ENCODE results near the gene CSNK2A2. TPM values are rescaled to one million over a fixed set of nuclear protein-coding genes. Genes with fewer than 3 reads are reported as not detected.

CSNK2A2 gene
- total and polyA plus RNA-seq, 10 of the 15 experiments (the other 5 are each of a cell fraction or from before 2014, with no cell fraction given), result 17.4 to 79.1 (median 29.4) TPM

- TF ChIP-seq MAX (IDR thresholded peaks at IDR 0.05; ENCODE audit: low read depth, low read length) (no peak; the same call in 1 of the 2 replicates), DPF2 (IDR thresholded peaks at IDR 0.05) (peak; percentile 74), TBL1XR1 (IDR thresholded peaks at IDR 0.05; ENCODE audit: low read depth, low read length) (no peak), MXI1 (IDR thresholded peaks at IDR 0.05; ENCODE audit: low read depth, low read length) (peak; percentile 74), POU2F2 (IDR thresholded peaks at IDR 0.05; ENCODE audit: borderline replicate concordance, low read depth, low read length) (peak; percentile 87; the same call in 2 of the 3 replicates), SMARCA5 (IDR thresholded peaks at IDR 0.05) (peak; percentile 21; the same call in 1 of the 2 replicates), CTCF (IDR thresholded peaks at IDR 0.05 in 2 of 3, conservative IDR thresholded peaks at IDR 0.05 in 1 of 3; ENCODE audit: control insufficient read depth in 2 of 3, extremely low read depth in 1 of 3, insufficient read depth in 1 of 3, low read depth in 3 of 3, low read length in 3 of 3) (no peak), MLLT1 (IDR thresholded peaks at IDR 0.05) (peak; percentile 76; the same call in 1 of the 2 replicates), WRNIP1 (IDR thresholded peaks at IDR 0.05; ENCODE audit: borderline replicate concordance, low read depth, low read length) (no peak), ZNF622 (IDR thresholded peaks at IDR 0.05) (no peak), STAT1 (conservative IDR thresholded peaks at IDR 0.05) (no peak; the same call in 1 of the 2 replicates), TCF12 (IDR thresholded peaks at IDR 0.05; ENCODE audit: low read depth, low read length) (no peak), ATF3 (IDR thresholded peaks at IDR 0.05; ENCODE audit: borderline replicate concordance, extremely low read depth, low read depth, low read length) (no peak), RFX5 (IDR thresholded peaks at IDR 0.05; ENCODE audit: low read depth, low read length) (0 out of 2 replicates have a peak, but pooled peaks have one; percentile 21), HDAC6 (IDR thresholded peaks at IDR 0.05; ENCODE audit: unreplicated experiment) (no peak), ZBTB40 (IDR thresholded peaks at IDR 0.05; ENCODE audit: borderline replicate concordance) (peak; percentile 91), MTA3 (IDR thresholded peaks at IDR 0.05; ENCODE audit: borderline replicate concordance, low read length) (no peak), ZBED1 (IDR thresholded peaks at IDR 0.05; ENCODE audit: borderline replicate concordance) (no peak), PKNOX1 (IDR thresholded peaks at IDR 0.05) (peak; percentile 97), JUND (IDR thresholded peaks at IDR 0.05; ENCODE audit: low read depth, low read length) (no peak)
These were observed 68.6 kb downstream of the CSNK2A2 start, which contains the start of gene CFAP20 (continued) for GRCh38 chr16:58129097-58129936.

Data from GM12878 (cell line).